Activated CD4-positive, alpha-beta T cell treated with anti-CD3 and anti-CD28 coated beads, Interleukin-2, amount 50 U/mL, for 4 hours (primary cell): ENCODE results near the gene RNF151.
"Not testable (repeated sequence)": the region's sequence is repeated elsewhere in the genome, so short reads cannot be mapped to it uniquely, and the experiment has no call there.

Source experiments
- DNase-seq, 2 experiments: peaks; one replicate each; pipeline ENCODE4 v3.0.0-alpha.2; 2020

Gene RNF151

DNA sequence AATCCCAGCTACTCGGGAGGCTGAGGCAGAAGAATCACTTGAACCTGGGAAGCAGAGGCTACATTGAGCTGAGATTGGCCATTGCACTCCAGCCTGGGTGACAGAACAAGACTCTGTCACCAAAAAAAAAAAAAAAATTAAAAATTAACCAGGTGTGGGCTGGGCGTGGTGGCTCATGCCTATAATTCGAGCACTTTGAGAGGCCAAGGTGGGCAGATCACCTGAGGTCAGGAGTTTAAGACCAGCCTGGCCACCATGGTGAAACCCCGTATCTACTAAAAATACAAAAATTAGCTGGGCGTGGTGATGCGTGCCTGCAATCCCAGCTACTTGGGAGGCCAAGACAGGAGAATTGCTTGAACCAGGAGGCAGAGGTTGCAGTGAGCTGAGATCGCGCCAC lies 26.8 kb upstream of the RNF151 start:
- not testable (repeated sequence) for DNase-seq

DNA sequence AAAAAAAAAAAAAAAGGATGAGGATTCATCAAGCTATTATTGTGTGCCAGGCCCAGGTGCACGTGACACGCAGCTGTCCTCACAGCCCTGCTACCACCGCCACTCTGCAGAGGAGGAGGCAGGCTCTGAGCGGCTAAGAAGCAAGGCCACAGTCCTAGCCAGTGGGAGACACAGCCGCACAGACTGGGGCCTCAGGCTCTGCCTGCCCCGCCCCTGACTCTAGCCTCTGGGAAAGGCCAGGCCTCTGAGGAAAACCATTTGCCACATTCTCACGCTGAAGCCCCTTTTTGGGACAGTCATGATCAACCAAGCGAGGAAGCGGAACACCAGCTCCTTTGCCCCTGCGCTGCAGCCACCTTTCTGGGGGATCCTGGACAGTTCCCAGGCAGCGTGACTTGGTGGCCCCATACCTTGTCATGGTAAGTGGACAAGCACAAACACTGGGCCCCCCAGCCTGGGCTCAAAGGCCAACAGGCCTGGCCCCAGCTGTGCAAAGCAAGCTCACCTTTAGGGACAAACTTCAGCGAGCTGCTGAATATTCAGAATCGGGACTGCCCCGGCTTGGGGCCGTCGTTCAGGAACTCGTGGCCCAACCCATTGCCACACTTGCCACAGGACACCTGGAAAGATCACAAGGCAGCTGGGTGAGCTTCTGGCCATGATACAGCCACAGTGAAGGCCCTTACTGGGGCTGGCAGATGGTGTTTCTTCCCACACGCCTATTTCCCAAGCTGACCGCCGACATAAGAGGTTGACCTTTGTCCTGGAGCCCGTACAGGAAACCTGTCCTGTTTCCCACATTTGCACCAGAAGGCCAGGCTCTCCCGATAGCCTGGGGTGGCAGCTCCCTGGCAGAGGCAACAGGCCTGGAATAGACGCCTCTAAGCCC lies 26.1 kb upstream of the RNF151 start:
- no peak for DNase-seq

DNA sequence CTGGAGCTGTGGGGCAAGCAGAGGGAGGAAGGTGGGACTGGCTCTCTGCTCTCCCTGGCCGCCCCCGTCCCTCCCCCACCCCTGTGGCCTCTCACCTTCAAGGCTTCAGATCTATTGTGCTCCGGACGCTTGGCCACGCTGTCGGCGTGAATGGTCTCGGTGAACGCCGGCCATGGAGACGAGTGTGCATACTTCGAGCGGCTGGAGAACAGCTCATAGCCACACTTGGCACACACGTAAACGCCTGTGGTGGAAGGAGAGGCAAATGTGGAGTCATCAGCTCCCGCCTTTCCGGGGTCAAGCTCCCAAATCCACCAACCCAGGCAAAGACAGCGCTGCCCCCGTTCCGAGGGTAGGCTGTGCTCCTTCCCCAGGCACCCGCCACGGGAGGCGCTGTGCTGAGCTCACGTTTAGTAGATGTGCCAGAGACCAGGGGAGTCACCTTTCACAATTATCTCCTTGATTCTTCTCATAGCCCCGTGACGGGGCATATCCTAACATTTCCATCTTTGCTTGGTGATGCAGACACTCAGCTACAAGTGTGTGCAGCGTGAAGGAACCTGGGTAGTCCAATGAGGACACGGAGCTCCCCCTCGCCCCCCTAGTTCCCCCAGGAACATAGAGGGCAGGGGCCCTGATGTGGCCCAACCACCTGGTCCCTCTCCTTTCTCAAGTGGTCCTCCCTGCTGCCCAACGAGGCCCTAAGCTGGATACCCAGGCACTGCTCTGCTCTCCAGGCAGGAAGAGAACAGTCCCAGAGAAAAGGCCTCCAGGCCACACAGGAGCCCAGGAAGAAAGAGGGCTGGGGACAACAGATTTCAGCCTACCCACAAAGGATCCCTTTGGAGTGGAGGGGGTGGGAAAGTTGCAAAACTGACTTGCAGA lies 25.3 kb upstream of the RNF151 start:
- DNase-seq: no peak

DNA sequence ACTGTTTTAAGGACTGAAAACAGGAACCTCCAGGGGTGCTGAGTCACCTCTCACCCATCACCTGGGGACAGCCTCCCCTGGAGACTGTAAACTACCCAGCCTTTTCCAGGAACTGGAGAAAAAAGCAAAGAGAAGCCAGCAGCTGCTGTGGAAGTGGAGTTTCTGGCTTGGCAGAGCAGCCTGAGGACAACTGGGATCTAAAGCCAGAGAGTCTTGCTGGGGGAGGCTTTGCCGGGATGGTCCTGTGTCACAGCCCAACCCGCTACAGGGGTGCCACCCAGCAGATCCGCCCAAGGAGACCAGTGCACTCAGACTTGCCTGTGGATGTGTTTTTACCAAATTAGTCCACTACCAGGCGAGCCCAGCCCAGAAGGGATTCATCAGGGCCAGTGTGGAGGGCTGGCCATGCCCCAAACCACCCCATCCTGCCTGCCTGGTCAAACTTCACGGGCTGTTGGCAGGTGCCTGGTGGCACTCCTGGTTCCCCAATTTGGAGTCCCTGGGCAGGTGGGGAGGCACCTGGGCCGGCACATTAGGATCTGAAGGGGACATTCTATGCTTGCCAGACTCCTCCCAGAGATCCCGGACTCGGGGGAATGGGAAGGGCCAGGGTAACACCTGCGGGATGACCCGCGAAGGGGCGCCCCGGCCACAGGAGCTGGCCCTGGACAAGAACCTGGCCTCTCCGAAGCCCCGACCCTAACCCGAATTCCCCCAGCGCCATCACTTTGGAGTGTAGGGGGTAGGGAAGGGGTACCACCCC lies 24.4 kb upstream of the RNF151 start:
- DNase-seq: no peak

DNA sequence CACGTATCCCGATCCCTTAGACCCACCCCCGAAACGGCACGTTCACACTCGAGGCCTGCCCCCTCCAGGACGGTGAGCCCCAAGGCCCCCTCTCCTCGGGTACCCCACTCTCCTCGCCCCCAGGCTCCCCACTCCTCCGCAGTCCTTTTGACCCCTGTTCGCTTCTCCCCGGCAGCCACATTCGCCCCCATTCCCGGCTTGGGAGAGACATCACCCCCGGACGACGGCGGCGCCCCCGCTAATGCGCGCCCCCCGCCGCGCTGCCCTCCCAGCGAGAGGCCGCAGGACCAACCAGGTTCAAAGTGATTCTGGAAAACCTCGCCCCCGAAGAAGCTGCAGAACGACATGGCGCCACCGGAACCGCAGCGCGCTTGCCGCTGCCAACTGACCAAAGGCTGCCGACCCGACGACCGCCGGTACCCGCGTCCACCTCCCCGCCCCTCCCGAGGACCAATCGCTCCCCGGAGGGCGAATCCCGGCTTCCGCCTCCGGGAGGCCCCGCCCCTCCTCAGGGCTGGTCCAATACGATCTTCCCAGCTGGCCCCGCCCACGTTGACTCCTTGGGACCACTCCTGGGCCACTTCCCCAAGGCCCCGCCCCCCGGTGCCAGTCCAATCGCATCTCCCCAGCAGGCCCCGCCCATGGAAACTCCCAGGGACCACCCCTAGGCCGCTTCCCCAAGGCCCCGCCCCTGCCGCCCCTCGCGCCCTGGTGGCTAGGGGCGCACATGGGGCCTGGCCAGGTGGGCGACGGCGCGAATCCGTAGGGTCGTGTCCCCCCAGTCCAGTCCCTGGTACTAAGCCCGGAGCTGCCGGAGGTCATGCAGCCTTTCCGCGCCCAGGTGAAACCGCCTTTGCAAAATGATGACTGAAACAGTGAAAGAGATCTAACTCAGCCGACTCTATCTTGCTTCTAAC lies 23.6 kb upstream of the RNF151 start, which contains the start of gene MSRB1:
MSRB1 (minus strand) TSS at position 390 of the 917 bp plus-strand sequence; CDS start at position 347, 43 bp downstream.
- DNase-seq: peak; percentile 98 to 99

DNA sequence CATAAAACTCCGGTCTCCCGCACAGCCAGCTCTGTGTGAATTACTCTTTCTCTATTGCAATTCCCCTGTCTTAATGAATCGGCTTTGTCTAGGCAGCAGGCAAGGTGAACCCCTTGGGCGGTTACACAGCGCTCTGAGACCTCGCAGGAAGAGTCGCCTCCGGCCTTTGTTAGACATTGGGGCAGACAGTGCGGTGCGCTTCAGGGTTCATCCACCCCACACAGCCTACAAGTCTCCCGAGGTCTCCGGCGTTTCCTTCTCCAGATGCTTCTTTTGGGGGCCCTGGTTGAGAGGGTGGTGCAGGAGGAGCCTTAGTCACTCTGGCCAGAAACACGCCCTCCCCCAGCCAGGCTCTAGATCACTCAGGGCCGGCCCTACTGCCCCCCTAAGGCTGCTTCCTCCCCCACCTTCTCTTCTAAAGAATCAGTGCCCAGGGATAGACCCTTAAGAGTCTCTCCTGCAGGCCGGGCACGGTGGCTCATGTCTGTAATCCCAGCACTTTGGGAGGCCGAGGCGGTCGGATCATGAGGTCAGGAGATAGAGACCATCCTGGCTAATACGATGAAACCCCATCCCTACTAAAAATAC lies 21.9 kb upstream of the RNF151 start:
- no peak for DNase-seq

DNA sequence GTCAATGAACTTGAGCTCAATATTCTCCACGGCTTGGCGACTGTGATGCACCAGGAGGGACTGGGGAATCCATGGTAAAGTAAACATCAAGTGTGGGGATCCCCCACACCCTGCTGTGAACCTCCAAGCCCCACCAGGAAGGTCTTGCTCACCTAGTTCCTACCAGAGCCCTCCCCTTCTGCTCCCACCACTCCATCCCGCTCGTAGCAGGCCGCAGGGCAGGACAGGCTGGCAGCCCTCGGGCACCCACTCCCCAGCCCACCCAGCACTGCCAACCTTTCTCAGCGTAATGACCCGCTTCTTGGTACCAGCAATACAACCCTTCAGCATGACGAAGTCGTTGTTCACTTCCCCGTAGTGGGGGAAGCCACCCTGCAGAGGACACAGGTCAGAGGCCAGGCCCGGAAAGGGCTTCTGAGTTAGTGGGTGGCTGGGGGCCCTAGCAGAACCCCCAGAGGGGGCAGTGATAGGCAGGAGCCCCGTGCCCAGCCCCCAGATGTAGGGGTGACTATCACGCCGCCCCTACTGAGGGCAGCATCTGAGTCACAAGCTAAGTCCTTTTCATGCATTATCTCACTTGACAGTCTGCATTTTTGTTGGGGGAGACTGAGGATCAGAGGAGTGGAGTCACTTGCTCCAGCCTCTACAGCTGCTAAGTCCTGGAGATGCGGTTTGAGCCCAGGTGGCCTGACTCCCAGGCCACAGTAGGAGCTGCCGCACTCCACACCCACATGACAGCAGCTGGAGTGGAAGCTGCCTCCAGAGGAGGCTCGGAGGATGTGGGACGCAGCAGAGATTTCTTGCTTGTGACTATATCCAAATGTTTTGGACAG lies 20.9 kb upstream of the RNF151 start:
- no peak for DNase-seq

DNA sequence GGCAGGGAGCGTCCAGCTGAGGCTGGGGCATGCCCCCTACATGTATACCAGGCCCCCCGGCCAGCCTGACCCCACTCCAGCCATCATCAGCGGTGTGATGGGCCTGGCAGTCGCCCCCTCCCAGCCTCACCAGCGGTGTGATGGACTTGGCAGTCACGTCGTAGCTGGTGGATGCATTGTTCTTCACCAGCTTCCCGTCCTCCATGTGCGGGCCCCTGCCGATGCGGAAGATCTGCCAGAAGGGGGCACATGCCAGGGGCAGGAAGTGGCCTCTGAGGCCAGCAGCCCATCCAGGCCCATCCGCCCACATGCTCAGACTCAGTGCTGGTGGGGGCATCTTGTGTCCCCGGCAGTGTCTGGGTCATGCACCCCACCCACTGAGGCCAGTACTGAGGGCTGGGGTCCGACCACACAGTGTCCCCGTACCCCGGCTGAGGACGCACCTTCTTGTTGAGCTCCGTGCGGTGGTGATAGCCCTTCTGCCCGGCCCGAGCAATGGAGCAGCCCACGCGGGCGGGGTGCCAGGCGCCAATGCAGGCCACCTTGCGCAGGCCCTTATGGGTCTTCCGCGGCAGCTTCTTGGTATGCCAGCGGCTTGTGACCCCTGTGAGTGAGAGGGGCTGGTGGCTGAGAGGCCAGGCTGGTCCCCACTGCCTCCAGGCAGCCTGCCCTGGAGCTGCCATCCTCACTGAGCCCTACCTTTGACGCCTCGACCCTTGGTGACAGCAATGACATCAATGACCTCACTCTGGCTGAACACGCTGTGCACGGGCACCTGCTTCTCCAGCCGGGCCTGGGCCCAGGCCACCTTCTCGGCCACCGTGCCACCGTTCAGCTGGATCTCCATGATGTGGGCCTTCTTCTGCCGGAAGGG lies 19.9 kb upstream of the RNF151 start:
- no peak for DNase-seq

DNA sequence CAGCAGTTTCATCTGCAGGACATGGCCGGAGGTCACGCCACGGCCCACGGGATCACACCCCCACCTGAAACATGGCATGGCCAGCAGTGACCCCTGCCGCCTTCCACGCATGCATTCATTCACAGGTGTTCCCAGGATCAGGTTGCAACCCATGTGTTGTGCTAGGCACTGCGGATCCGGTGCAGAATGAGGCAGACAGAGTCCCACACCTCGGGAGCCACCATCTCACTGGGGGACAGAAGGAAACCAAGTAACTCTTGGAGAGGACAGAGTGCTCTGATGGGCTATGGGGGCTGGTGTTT lies 19.3 kb upstream of the RNF151 start:
- DNase-seq: no peak

DNA sequence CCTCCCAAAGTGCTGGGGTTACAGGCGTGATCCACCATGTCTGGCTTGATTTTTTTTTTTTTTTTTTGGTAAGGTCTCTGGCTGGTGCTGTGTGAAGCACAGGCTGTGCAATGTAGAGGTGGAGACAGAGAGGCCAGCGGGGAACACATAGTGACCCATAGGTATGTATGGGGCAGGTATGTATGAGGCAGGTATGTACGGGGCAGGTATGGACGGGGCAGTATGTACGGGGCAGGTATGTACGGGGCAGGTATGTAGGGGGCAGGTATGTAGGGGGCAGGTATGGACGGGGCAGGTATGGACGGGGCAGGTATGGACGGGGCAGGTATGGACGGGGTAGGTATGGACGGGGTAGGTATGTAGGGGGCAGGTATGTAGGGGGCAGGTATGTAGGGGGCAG lies 17.1 kb upstream of the RNF151 start:
- no peak for DNase-seq

DNA sequence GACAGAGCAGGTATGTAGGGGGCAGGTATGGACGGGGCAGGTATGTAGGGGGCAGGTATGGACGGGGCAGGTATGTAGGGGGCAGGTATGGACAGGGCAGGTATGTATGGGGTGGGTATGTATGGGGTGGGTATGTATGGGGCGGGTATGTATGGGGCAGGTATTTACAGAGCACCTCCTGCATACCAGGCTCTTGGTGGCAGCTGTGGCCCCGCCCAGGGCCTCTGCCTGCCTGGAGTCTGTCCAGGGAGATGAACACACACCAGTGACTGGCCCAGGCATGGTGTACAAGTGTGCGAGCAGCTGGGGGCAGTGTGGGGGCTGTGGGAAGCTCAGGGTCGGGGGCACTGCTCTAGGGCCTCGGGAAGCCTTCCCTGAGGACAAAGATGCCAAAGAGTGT lies 16.6 kb upstream of the RNF151 start:
- no peak for DNase-seq

DNA sequence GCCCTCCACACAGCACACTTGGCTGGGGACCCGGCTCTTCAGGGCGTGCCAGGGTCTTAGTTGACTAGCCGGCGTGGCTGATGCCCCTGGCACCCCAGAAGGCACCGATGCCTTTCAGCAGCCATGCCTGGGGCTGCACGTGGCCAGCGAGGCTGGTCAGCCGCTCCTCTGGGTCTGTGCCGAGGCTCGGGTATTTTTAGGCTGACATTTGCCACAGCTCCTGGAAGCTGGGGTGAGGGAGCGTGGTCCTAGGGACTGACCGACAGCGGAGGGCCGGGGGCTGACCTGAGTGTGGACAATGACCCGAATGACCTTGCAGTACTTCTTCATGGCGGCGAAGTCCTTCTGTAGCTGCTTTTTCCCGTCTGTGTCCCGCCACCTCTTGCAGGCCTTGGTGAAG lies 16.1 kb upstream of the RNF151 start:
- DNase-seq: no peak

DNA sequence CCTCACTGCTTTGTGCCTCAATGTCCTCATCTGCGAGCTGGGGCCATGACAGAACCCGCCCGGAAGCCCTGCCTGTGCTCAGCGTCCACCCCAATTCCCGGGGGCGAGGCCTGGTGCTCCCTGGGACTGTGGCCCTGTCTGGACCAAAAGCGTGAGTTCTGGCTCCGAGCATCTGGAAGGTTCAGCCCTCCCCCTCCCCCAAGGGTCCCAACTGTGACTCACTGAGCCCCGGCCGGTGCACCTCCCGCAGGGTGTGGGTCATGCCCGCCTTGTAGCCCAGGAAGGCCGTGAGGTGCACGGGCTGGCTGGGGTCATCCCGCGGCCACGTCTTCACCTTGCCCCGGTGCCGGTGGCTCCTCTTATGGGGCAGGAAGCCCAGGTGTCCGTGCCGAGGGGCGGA lies 12.9 kb upstream of the RNF151 start:
- no peak for DNase-seq

DNA sequence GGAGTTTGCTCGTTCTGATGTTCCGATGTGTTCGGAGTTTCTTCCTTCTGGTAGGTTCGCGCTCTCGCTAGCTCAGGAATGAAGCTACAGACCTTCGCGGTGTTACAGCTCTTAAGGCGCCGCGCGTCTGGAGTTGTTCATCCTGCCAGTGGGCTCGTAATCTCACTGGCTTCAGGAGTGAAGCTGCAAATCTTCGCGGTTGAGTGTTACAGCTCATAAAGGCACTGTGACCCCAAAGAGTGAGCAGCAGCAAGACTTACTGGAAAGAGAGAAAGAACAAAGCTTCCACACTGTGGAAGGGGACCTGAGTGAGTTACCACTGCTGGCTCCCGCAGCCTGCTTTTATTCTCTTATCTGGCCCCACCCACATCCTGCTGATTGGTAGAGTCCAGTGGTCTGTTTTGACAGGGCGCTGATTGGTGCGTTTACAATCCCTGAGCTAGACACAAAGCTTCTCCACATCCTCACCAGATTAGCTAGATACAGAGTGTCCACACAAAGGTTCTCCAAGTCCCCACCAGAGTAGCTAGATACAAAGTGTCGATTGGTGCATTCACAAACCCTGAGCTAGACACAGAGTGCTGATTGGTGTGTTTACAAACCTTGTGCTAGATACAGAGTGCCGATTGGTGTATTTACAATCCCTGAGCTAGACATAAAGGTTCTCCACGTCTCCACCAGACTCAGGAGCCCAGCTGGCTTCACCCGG lies 9.1 kb upstream of the RNF151 start:
- DNase-seq: not testable (repeated sequence)

DNA sequence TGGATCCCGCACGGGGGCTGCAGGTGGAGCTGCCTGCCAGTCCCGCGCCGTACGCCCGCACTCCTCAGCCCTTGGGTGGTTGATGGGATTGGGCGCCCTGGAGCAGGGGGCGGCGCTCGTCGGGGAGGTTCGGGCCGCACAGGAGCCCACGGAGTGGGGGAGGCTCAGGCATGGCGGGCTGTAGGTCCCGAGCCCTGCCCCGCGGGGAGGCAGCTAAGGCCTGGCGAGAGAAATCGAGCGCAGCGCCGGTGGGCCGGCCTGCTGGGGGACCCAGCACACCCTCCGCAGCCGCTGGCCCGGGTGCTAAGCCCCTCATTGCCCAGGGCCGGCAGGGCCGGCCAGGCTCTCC lies 8.5 kb upstream of the RNF151 start:
- DNase-seq: not testable (repeated sequence)

DNA sequence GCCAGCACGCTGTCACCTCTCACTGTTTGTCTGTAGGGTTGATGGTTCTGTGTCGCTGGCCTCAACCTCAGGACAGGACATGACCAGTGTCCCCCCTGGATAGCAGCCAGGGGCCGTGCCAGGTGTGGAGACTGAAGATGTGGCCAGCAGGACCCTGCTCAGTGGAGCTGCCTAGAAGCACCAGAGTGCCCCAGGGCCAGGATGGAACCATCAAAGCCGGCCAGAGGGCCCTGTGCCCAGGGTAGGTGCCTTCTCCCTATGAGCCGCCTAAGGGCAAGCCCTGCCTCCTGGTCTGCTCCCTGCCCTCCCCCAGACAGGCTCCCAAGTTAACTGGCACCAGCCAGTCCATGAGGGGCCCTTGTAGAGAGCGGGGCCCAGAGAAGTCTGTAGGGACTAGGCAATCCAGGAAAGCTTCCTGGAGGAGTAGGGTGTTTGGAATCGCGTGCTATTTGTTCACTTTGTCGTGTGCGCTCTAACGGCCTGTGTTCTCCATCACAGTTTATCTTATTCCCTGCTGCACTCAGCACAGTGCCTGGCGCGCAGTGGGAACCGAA lies 7.9 kb upstream of the RNF151 start:
- DNase-seq: no peak

DNA sequence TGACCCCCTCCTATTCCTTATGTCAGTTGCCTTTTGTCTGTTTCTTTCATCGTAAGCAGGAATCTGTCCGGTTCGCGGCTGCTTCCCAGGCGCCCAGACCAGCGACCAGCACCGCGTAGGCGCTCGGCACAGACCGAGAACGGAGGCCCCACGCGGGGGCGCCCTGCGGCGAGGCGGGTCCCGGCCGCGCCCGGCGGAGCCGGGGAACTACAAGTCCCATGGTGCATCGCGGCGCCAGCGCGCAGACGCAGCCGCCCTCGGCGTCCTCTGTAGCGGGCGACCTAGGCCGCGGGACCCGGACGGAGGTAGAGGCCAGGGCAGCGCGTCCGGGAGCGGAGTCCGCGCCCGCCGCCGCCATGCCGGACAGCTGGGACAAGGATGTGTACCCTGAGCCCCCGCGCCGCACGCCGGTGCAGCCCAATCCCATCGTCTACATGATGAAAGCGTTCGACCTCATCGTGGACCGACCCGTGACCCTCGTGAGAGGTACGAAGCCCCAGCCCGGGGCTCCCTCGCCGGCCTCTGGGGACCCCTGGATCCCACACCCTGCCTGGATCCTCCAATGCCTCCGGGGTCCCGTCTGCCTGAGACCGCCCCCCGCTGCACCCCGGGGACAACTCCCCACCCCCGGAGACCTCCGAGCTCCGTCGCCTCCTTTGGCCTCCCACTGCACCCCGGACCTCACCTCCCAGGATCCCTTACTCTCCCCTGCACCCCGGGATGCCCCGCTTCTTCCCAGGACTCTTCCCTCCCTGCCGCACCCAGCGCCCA lies 7.2 kb upstream of the RNF151 start, which contains the start of gene NDUFB10:
NDUFB10 (plus strand) TSS at position 270 of the 771 bp plus-strand sequence; CDS start at position 357, 87 bp downstream.
- peak; percentile 85 to 87 for DNase-seq
